NCI-H1417 (cell line): ENCODE results near the gene USH2A.
A peak's percentile ranks its signal among the peaks of the same experiment; 100 is the strongest.

Experiments
- DNase-seq, 3 experiments: peaks; one replicate each; lab custom pipeline; 2025; lab: John Stamatoyannopoulos, UW

Gene USH2A, protein sequence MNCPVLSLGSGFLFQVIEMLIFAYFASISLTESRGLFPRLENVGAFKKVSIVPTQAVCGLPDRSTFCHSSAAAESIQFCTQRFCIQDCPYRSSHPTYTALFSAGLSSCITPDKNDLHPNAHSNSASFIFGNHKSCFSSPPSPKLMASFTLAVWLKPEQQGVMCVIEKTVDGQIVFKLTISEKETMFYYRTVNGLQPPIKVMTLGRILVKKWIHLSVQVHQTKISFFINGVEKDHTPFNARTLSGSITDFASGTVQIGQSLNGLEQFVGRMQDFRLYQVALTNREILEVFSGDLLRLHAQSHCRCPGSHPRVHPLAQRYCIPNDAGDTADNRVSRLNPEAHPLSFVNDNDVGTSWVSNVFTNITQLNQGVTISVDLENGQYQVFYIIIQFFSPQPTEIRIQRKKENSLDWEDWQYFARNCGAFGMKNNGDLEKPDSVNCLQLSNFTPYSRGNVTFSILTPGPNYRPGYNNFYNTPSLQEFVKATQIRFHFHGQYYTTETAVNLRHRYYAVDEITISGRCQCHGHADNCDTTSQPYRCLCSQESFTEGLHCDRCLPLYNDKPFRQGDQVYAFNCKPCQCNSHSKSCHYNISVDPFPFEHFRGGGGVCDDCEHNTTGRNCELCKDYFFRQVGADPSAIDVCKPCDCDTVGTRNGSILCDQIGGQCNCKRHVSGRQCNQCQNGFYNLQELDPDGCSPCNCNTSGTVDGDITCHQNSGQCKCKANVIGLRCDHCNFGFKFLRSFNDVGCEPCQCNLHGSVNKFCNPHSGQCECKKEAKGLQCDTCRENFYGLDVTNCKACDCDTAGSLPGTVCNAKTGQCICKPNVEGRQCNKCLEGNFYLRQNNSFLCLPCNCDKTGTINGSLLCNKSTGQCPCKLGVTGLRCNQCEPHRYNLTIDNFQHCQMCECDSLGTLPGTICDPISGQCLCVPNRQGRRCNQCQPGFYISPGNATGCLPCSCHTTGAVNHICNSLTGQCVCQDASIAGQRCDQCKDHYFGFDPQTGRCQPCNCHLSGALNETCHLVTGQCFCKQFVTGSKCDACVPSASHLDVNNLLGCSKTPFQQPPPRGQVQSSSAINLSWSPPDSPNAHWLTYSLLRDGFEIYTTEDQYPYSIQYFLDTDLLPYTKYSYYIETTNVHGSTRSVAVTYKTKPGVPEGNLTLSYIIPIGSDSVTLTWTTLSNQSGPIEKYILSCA (N-terminal part only)

GRCh38 chr1:216422821-216423520 is at the start of gene USH2A:
TSS of gene USH2A (minus strand) at chr1:216423448. CDS start at chr1:216422336, 1,112 bp downstream.
- peak; percentile 78 to 94 (median 83) for DNase-seq

DNA sequence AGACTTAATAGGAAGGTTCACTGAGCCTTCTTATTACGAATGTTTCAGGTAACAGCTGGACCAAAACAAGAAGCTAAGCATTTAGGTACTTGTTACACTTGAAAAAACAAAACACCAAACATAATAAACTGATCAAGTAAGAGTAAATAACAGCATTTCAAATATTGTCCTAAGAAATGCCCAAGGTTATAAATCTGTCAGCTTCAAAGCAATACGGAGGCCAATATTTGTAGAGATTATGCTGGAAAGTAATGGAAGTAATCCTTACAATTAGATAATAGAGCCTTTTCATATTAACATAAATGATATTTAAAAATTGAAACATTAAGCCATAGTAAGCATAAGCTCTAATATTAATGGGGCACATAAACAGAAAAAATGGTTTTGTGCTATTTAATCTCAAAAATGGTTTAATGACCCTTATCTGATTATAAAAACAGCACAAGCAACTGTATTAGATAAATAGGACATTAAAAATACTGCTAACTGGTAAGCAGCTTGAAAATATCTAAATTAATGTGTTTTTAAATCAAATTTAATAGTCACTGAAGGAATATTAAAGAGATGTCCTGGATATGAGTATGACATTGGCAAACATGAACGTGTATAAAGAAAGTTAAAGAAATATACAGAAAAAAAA is 43.0 kb upstream of the USH2A start:
- DNase-seq: no peak

GRCh38 chr1:216464489-216464888 is 41.2 kb upstream of the USH2A start:
- no peak for DNase-seq

DNA sequence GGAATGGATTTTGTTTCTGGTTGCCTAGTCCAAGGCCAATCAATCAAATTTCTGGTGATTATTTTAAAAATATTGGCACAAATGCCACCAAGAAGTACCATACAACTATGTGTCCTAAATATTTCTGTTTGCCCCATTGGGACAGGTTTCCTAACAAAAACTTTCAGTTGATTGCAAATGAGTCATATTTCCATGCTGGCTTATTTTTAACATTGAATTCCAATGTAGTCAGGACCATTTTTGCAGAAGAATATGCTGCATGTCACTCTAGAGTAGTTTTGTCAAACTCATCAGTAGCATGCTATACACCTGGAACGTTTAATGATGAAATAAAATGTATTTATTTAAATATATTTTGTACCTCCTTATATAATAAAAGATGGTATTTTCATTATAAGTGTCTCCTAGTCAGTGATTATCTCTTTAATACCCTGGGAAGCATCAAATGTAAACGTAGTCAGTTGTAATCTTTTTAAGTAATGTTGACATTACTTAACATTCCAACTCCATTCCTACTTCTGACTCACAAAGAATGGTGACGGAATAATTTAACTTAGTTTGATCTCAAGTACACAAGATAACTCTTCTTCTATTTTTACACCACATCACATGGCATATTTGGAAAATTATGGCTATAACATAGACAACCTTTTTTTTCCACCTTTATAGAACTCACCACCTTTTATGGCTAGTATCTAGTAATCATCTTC is 39.0 kb upstream of the USH2A start:
- no peak for DNase-seq

- no peak for DNase-seq
Observed at GRCh38 chr1:216461466-216461865, 38.2 kb upstream of the USH2A start.

DNA sequence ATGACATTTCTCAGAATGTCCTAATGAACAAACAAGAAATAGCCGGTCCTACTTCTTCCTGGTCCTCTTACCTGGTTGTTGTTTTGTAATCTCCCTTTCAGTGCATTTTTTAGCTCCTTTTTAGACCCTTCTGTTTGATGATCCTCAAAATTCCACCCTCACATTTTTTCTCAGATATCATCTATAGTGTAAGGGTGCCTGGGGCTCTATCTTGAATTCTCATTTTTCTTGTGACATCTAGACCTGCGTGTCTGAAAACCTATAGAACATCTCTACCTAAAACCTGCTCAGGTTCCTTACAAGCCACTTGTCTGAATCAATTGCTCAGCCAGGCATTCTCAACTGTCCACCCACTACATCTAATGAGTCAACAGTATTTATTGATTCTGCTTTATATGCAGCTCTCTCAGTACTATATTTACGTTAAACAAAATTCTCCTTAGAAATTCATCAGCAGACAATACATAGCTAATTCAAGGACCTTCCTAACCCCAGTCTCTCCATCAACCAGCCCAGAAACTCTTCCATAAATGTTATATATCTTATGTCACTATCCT is 36.5 kb upstream of the USH2A start:
- no peak for DNase-seq

DNA sequence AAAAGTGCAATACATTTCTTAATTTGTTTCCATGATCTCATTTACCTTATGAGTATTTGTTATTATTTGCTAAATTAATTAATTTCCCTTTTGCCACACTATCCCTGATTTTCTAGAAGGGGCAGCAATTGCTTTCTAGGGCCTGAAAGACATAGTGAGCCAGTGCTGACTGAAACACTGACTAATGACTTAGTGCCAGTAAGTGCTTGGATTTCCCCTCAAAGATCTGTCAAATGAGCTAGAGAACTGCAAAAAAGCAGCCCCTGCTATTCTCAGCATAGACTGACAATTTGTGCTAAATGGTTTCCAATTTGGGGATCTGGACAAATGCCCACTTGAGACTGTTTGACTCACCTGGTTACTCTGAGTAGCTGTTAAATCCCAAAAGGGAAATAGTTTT is 35.6 kb upstream of the USH2A start:
- DNase-seq: peak in 1 of 3 experiments; percentile 7

- DNase-seq: no peak
Observed at GRCh38 chr1:216457356-216457755, 34.1 kb upstream of the USH2A start.

GRCh38 chr1:216456682-216457081 is 33.4 kb upstream of the USH2A start:
- no peak for DNase-seq

DNA sequence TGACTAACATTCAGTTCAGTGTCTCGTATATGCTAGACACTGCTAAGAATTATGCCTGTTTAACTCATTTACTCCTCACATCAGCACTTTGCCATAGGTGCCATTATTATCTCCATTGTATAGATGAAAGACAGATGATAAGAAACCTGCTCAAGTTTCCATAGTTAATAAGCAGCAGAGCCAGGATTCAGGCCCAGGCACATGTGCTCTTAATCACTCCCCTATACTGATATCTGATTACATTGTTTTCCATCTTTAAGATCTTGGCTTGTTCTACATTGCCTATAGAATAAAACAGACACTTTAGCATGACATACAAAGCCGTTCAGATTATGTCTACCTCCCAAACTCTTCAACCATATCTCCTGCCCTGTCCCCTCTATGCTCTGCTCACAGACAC is 30.5 kb upstream of the USH2A start:
- DNase-seq: no peak

DNA sequence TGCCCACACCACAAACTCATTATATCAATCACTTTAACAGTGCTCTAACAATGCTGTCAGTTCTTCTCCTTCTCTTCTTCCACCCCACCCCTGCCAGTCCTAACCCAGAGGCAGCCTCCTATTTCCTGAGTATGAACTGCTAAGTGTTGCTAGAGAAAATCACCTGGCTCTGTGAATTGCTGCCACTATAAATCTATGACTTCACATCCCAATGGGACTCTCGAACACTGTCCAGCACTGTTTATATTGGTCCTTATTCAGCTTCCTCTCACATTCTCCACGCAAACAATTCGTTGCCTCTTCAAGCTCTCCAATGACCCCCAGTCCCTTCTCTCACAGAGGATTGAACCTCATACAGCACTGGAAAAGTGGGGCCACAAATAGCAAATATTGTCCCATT is 27.0 kb upstream of the USH2A start:
- DNase-seq: peak in 1 of 3 experiments; percentile 23

GRCh38 chr1:216448011-216448510 is 24.8 kb upstream of the USH2A start:
- peak in 1 of 3 experiments; percentile 13 for DNase-seq

GRCh38 chr1:216437603-216438002 is 14.4 kb upstream of the USH2A start:
- no peak for DNase-seq

GRCh38 chr1:216434232-216434631 is 11.0 kb upstream of the USH2A start:
- no peak for DNase-seq

DNA sequence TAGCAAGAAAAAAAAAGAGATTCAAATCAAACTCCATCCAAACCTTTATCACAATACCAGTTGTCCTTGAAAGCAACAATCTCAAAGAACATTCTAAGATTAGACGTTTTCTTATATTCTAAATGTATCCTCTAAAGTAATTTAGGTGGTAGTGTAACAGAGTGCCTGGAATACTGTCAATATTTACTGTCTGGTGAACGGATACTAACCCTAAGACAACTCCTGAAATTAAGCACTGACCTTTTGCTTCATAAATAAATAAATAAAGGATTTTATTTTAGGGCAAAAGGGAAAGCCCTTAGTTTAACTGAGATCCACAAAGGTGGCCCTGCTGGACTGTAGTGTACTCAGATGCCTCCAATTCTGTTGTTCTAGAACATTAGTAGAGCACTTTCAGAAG is 9.9 kb upstream of the USH2A start:
- DNase-seq: no peak

GRCh38 chr1:216430744-216431143 is 7.5 kb upstream of the USH2A start:
- no peak for DNase-seq

- no peak for DNase-seq
Observed at GRCh38 chr1:216425577-216425976, 2.3 kb upstream of the USH2A start.

DNA sequence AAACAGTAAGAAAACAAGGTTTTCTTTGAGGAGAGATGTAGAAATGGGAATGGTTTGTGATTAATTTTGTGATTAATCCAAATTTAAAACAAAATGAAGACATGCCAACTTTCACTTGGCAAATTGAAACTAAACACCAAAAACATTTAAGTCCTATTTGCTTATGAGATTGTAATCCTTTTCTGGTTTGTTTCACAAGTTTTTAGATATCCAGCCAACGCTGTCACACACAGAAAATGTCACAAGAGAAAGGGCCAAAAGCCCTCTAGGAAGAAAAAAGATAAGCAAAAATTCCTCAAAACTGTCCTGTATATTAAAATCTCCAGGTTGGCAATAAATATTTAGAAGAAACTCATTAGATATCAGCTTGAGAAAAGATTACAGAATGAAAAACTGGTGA is 2.5 kb downstream of the USH2A start:
- no peak for DNase-seq

GRCh38 chr1:216420263-216420662 is 3.0 kb downstream of the USH2A start:
- DNase-seq: no peak

GRCh38 chr1:216416488-216416887 is 6.8 kb downstream of the USH2A start:
- peak in 1 of 3 experiments; percentile 10 for DNase-seq
